BJ (cell line): Measurements from ENCODE around the gene SPAG8. TPM values are rescaled to one million over a fixed set of nuclear protein-coding genes. Genes with fewer than 3 reads are reported as not detected.

Source experiments
- CTCF ChIA-PET: fragments of 350-600 bp; formaldehyde crosslinking; extraction: SDS; loops from one replicate; lab custom pipeline; 2021; ENCODE audit warnings: antibody characterized with exemption, inconsistent platforms; lab: Yijun Ruan, JAX
- POLR2A ChIA-PET: fragments of 300-600 bp; sonication (Branson Sonifier 250); formaldehyde crosslinking; extraction: SDS; loops from one replicate; lab custom pipeline; 2021; ENCODE audit warnings: antibody characterized with exemption; lab: Charles Lee
- DNase-seq: peaks from one replicate; pipeline ENCODE4 v3.0.0-alpha.2; 2011; ENCODE audit warnings: low read depth
- H3K27me3 ChIP-seq: 2 replicates; pipeline ENCODE4 v1.6.0; 2011; ENCODE audit warnings: low read length; ENCODE audit not compliant: control insufficient read depth, insufficient read depth
- H3K36me3 ChIP-seq: 2 replicates; pipeline ENCODE4 v1.5.1; 2011; ENCODE audit warnings: low read length; ENCODE audit not compliant: control insufficient read depth, insufficient read depth
- H3K4me3 ChIP-seq: 2 replicates; pipeline ENCODE4 v1.5.1; 2011; ENCODE audit warnings: low read depth, mild to moderate bottlenecking, control low read depth, low read length
- CTCF ChIP-seq: IDR thresholded peaks from 2 replicates; pipeline ENCODE4 v1.5.1; 2011; ENCODE audit warnings: low read depth, mild to moderate bottlenecking, control low read depth, inconsistent platforms, low read length, moderate library complexity; ENCODE audit not compliant: insufficient read depth
- polyA plus RNA-seq: library from polyadenylated mRNA; depleted of rRNA; stranded (reverse); fragments of >200 nt; gene quantifications from 2 replicates; pipeline ENCODE4 v1.2.3, GENCODE V29; 2011

Gene SPAG8
- polyA plus RNA-seq, 1 experiment = 0.85 TPM

- TF ChIP-seq CTCF = no peak
- ChIA-PET POLR2A (no interaction called here), CTCF (interaction anchor here (0.6 to 5.8 kb wide), 13 partner anchors 10 to 1236 kb away, joined by 3 to 84 read pairs (median 8); partner anchors contain the start of genes CREB3, HINT2, HRCT1 and SPAG8)
- H3K36me3 ChIP-seq = no peaks in the 10 kb centered on the region
- DNase-seq = no peak
- H3K4me3 ChIP-seq = no peak overlapping the region
- no peaks in the 10 kb centered on the region for H3K27me3 ChIP-seq
Measured at GRCh38 chr9:35827486-35827885, 15.4 kb upstream of the SPAG8 start.

GRCh38 chr9:35826071-35826701 is 14.1 kb upstream of the SPAG8 start:
- CTCF ChIA-PET = interaction anchor here (0.5 to 5.8 kb wide), 52 partner anchors 9 to 198 kb away, joined by 3 to 84 read pairs (median 4); partner anchors contain the start of genes CCDC107, CREB3, HINT2 and HRCT1
- Histone ChIP-seq H3K36me3 (no peaks in the 10 kb centered on the region), H3K4me3 (no peak overlapping the region), H3K27me3 (no peaks in the 10 kb centered on the region)
- no peak for DNase-seq
- POLR2A ChIA-PET = no interaction called here
- TF ChIP-seq CTCF = peak; percentile 85

- ChIA-PET CTCF (interaction anchor here (0.8 to 1.8 kb wide), 2 partner anchors 33 to 59 kb away, joined by 4 to 8 read pairs; no protein-coding TSS in a partner anchor), POLR2A (no interaction called here)
- Histone ChIP-seq H3K4me3 (no peak overlapping the region), H3K27me3 (no peaks in the 10 kb centered on the region), H3K36me3 (no peaks in the 10 kb centered on the region)
- TF ChIP-seq CTCF = no peak
- no peak for DNase-seq
Measured at GRCh38 chr9:35822926-35823325, 10.9 kb upstream of the SPAG8 start.

- Histone ChIP-seq H3K36me3 (no peaks in the 10 kb centered on the region), H3K4me3 (no peak overlapping the region), H3K27me3 (peaks cover 2% of the 10 kb centered on the region; the same call in 1 of the 2 replicates)
- CTCF ChIA-PET = interaction anchor here (0.6 to 4.4 kb wide), 3 partner anchors 27 to 62 kb away, joined by 3 to 25 read pairs (median 3); no protein-coding TSS in a partner anchor
- TF ChIP-seq CTCF = no peak
- no peak for DNase-seq
- POLR2A ChIA-PET = no interaction called here
Measured at GRCh38 chr9:35820076-35820475, 8.0 kb upstream of the SPAG8 start.

GRCh38 chr9:35818341-35818740 is 6.3 kb upstream of the SPAG8 start:
- Histone ChIP-seq H3K4me3 (no peak overlapping the region), H3K36me3 (no peaks in the 10 kb centered on the region), H3K27me3 (peaks cover 2% of the 10 kb centered on the region; the same call in 1 of the 2 replicates)
- POLR2A ChIA-PET = no interaction called here
- CTCF ChIA-PET = interaction anchor here (4.4 kb wide), 1 partner anchor 29 kb away, joined by 25 read pairs; no protein-coding TSS in a partner anchor
- TF ChIP-seq CTCF = no peak
- DNase-seq = no peak
